Measurements from ENCODE around the gene ECSCR. TPM values are rescaled to one million over a fixed set of nuclear protein-coding genes. Genes with fewer than 3 reads are reported as not detected.

Gene ECSCR
- total RNA-seq, 1 experiment from 2014 or later = not detected

- no peak overlapping the region for H3K27ac ChIP-seq (ENCODE audit: low read length)
- intact Hi-C loops (cut with micrococcal nuclease; ENCODE audit: unreplicated experiment) (no loop called here), in situ Hi-C loops (cut with HindIII; ENCODE audit: low pct_unique_long_range_greater_than_20kb, low sequenced_read_pairs) (no loop called here)
- H3K9me3 ChIP-seq (ENCODE audit: control insufficient read depth, insufficient read depth, low read depth, low read length) = no peaks in the 10 kb centered on the region
- CTCF ChIA-PET = no interaction called here
- ATAC-seq = no peak
- H3K36me3 ChIP-seq (ENCODE audit: control insufficient read depth, insufficient read depth, low read length) = no peaks in the 10 kb centered on the region
- H3K4me1 ChIP-seq (ENCODE audit: control insufficient read depth, insufficient read depth, low read length) = peaks cover 8% of the 10 kb centered on the region
- no peak overlapping the region for H3K4me3 ChIP-seq (ENCODE audit: low read depth in 2 of 2, low read length in 2 of 2)
- BruUV-seq (replicated peaks) = no TSS peak
- TF ChIP-seq SIN3A (IDR thresholded peaks at IDR 0.05; ENCODE audit: borderline replicate concordance, insufficient read depth, low read depth, low read length) = no peak
- no peak for TF ChIP-seq REST (IDR thresholded peaks at IDR 0.05; ENCODE audit: insufficient read depth in 1 of 2, low read depth in 2 of 2, low read length in 1 of 2)
- no peak for TF ChIP-seq CTCF (IDR thresholded peaks at IDR 0.05)
- TF ChIP-seq TCF7L2 (IDR thresholded peaks at IDR 0.05; ENCODE audit: low read depth, low read length) = no peak
- TF ChIP-seq POLR2AphosphoS5 (IDR thresholded peaks at IDR 0.05; ENCODE audit: low read depth, low read length) = no peak
- H3K27me3 ChIP-seq (ENCODE audit: control insufficient read depth, insufficient read depth, low read length) = no peaks in the 10 kb centered on the region
- POLR2A ChIA-PET = no interaction called here
- no peak for DNase-seq (ENCODE audit: low read depth, low spot score)
Observed at GRCh38 chr5:139494832-139495231, 32.3 kb upstream of the ECSCR start.

- in situ Hi-C loops (cut with HindIII; ENCODE audit: low pct_unique_long_range_greater_than_20kb, low sequenced_read_pairs) = no loop called here
- Histone ChIP-seq H3K9me3 (ENCODE audit: control insufficient read depth, insufficient read depth, low read depth, low read length) (no peaks in the 10 kb centered on the region), H3K4me1 (ENCODE audit: control insufficient read depth, insufficient read depth, low read length) (peaks cover 8% of the 10 kb centered on the region), H3K27ac (ENCODE audit: low read length) (no peak overlapping the region), H3K36me3 (ENCODE audit: control insufficient read depth, insufficient read depth, low read length) (no peaks in the 10 kb centered on the region), H3K4me3 (ENCODE audit: low read depth in 2 of 2, low read length in 2 of 2) (no peak overlapping the region), H3K27me3 (ENCODE audit: control insufficient read depth, insufficient read depth, low read length) (no peaks in the 10 kb centered on the region)
- ChIA-PET CTCF (no interaction called here), POLR2A (no interaction called here)
- no TSS peak for BruUV-seq (replicated peaks)
- ATAC-seq (no peak), DNase-seq (ENCODE audit: low read depth, low spot score) (no peak)
- TF ChIP-seq TCF7L2 (IDR thresholded peaks at IDR 0.05; ENCODE audit: low read depth, low read length) = no peak
- no peak for TF ChIP-seq SIN3A (IDR thresholded peaks at IDR 0.05; ENCODE audit: borderline replicate concordance, insufficient read depth, low read depth, low read length)
- TF ChIP-seq CTCF (IDR thresholded peaks at IDR 0.05) = no peak
- no peak for TF ChIP-seq REST (IDR thresholded peaks at IDR 0.05; ENCODE audit: insufficient read depth in 1 of 2, low read depth in 2 of 2, low read length in 1 of 2)
- TF ChIP-seq POLR2AphosphoS5 (IDR thresholded peaks at IDR 0.05; ENCODE audit: low read depth, low read length) = no peak
- intact Hi-C loops (cut with micrococcal nuclease; ENCODE audit: unreplicated experiment) = no loop called here
Observed at GRCh38 chr5:139494256-139494655, 31.7 kb upstream of the ECSCR start.
